HG02981 (cell line): Measurements from ENCODE around the gene OPHN1.
"Not testable (repeated sequence)": the region's sequence is repeated elsewhere in the genome, so short reads cannot be mapped to it uniquely, and the experiment has no call there.

Experiments used
- ATAC-seq: cut with Tn5 transposase; IDR thresholded peaks from one replicate; pipeline ENCODE4 v1.9.1; 2021; ENCODE audit warnings: mild to moderate bottlenecking, moderate library complexity; ENCODE audit not compliant: unreplicated experiment

The OPHN1 gene

DNA sequence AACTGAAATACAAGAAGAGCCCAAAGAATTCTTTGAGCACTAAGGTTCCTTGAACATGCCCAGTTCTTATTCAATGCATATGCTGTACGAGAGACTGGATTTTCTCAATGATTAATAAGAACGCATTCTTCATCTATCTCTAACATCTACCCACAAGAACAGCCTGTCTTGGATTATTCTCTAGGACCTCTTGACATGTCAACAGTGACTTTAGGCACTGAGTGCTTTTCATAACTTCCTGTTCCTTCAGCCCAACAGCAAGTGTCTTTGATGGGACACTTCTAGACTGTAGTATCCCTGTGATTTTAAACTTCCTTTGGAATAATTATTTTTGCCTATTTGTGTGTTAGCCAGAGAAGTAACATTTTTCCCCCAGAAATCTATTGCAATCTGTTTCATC, 69.3 kb downstream of the OPHN1 start:
- no peak for ATAC-seq

DNA sequence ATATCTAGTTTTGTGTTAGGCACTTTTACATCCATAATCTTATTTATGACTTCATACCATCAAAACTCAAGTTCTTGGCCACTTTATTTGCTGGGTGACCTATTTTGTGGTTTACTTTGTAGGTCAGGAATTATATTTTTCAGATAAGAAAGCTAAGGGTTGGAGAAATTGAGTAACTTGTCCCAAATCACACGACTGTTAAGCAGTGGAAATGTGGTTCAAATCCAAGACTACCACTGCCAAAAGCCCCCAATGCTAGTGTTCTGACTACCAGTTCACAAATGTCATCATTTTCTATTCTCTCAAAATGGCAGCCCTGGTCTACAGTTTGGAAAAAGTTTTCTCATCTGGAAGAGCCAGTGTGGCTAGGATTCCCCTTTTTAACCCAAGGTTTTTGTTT, 74.6 kb downstream of the OPHN1 start:
- ATAC-seq: no peak

DNA sequence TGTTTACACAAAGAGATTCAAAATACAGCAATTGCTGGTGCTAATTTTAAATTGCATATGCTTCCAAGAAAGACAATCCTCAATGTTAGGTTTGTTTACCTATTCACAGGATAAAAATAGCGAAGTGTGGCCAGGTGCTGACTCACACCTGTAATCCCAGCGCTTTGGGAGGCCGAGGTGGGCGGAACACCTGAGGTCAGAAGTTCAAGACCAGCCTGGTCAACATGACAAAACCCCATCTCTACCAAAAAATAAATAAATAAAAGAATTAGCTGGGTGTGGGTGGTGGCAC, 77.7 kb downstream of the OPHN1 start:
- ATAC-seq: no peak

DNA sequence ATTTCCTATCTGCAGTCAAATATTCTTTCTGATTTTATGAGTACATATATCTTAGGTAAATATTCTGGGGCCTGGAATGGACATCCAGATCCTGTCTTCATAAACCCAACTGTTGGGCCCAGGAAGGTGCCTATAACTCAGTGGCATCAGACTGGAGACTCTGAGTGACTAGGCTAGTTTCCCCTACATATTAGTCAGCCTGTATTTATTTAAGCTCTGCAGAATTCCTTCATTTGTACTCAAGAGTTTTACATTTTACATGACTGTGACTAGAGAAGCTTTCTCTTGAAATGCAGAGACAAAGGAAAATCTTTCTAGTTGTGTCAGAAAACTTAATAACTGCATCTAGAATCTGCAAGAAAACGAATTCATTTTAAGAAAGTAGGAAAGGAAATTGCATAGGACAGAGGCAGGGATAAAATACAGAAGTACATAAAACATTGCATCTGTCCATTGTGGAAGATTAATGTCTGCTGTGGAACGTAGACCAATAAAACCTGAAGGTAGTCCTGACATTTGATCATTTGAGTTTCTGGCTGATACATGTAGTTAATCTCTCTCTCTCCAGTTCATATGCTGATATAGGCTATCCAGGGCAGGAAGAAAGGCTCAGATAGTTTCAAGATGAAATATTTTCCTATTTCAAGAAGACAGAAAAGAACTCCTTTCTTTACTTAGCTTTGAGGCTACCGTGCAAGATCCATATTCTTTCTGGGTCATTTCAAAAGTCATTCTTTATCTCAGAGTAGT, 78.2 kb downstream of the OPHN1 start:
- ATAC-seq: no peak

DNA sequence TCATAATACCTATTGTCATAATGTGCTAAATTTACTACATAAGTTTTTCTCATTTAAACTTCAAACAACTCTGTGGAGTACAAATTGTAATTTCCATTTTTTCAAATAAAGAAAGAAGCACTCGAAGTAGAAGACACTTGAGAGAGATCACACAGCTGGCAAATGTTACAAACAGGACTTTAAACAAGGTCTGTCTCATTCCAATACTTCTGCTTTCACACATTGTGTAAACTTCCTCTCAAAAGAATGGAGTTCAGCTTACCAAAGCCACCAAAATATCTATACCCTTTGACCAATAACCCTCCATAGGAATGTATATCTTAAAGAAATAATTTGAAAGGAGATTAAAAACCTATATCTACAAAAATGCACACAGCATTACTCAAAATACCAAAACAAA, 88.3 kb downstream of the OPHN1 start:
- no peak for ATAC-seq

DNA sequence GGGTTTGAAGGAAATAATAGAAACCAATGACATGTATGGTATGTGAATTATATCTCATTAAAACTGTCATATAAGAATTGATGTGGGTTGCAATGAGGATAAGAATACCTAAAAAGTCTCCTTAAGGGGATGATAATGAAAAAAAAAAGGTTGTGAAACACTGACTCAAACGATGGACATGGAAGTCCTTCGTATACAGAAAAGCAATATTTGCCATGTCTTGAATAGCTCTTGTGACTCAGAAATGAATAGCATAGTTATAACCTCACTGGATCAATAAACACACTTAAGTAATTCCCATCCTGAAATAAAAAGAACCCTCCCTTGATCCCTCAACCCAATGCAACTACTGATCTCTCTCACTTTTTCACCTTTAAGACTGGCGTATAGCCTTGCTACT, 89.7 kb downstream of the OPHN1 start:
- no peak for ATAC-seq

DNA sequence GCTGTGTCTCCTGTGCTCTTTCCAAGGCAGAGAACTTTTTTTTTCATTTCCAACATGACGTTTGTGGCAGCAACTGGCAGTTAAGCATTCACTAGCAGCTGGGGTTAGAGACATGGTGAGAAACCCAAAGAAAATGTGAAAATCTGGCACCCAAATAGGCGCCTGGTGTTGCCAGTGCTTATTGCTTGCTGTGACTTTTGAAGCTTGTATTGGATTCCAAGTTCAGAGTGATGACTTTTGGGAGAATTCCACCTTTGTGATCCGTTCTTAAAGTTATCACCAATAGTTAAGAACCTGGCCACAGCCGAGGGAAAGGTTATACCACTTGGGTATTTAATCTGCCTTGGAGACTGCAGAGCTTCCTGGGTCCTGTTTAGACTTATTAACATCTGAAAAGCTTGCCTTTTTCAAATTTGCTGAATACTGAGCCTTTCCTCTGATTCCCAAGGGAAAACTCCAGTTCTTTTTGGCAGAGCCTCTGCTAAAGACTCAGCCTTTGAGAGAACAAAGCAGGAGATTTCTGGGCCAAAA, 101.0 kb downstream of the OPHN1 start:
- ATAC-seq: no peak

DNA sequence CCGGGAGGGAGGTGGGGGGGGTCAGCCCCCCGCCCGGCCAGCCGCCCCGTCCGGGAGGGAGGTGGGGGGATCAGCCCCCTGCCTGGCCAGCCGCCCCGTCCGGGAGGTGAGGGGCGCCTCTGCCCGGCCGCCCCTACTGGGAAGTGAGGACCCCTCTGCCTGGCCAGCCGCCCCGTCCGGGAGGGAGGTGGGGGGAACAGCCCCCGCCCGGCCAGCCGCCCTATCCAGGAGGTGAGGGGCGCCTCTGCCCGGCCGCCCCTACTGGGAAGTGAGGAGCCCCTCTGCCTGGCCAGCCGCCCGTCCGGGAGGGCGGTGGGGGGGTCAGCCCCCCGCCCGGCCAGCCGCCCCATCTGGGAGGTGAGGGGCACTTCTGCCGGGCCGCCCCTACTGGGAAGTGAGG, 106.5 kb downstream of the OPHN1 start:
- ATAC-seq: not testable (repeated sequence)

DNA sequence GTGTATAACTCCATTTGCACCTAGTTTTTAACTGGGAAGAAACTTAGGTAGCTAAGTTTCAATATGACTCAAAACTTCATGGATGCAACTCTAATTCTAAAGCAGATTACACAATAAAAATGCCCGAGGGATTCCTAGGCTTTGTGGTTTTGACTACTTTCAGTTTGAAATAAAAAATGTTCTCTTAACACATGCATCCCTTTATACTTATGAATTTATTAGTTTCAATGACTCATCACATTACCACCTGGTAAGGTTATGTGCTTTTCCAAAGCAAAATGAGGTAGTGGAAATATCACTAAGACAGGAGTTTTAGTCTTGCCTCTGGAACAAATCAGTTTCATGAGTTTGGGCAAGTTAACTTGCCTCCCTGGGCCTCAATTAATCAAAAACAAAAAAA, 125.5 kb downstream of the OPHN1 start:
- no peak for ATAC-seq

DNA sequence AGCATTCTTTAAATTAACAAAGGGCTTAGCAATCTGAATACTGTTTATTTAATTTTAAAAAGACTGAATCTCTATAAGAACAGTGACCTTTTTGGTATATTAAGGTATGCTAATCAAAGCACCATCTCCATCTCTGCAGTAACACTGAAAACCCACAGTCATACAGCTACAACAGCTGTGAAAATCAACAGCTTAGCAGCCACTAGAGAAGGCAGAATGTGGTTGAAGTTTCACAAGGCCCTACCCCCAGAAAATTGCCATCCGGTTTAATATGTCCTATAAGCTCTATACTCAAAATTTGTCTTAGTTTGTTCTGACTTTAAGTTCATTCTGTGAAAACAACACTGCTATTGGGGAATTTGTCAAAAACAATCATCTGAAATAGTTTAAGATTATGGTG, 128.7 kb downstream of the OPHN1 start:
- ATAC-seq: no peak

DNA sequence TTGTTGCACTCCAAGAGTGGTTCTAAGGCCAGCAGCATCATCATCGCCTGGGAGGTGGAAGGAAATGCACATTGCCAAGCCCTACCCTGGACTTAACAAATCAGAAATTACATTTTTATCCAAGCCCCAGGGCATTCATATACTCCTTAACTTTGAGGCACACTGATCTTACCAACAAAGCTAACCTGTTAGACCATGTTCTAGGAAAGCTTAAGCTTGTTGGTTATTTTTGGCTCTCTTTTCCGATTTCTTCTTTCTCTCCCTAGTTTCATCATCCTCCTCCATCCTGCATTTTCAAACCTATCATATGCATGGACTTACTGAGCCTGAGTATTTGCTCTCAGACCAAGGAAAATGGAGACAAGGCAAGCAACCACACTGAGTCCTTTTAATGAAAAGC, 133.4 kb downstream of the OPHN1 start:
- ATAC-seq: no peak

DNA sequence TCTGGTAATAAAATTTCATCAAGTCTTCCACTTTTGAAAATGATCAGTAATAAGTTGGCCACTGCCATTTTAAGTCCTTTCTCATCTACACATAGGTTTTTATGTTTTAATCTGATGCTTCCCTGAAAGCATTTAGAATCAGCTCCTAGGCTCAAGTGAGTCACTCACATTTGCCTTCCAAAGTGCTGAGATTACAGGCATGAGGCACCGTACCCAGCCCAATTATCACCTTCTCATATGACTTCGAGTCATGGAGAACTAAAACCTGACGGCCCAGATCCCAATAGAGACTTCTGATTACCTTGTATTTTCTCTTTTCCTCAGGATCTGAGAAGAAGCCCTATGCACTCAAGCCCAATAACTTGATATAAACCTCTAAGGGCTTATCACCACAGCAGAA, 140.8 kb downstream of the OPHN1 start:
- ATAC-seq: no peak

DNA sequence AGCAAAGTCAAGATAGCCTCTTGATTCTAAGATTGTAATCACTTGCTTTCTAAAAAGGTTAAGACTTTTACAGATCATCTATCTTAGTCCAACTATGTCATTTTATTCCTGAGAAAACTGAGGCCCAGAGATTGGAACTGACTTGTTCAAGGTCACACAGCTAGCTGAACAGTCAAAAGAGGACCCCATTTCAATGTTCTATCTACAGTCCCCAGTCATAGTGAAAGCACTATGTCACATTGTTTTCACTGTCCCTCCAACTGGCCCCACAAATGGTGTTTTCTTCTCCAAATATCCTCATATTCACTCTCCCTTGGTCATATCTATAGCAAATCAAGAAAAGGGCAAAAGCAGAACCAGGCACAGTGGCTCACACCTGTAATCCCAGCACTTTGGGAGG, 145.2 kb downstream of the OPHN1 start:
- ATAC-seq: no peak

DNA sequence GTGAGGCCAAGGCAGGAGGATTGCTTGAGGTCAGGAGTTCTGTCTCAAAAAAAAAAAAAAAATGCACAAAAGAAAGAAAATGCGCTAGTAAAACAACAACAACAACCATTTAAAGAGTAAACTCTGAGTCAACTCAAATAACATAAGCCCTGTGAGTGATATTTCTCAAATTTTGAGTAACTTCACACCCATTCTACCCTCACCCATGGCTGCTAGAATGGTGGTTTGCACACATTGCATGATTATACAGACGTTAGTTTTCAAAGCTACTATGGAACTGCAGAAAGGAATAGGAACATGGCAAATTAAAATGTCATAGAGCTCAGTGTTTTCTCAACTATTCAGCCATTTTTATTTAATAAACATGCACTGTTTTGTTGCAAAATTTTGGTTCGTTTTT, 145.9 kb downstream of the OPHN1 start:
- ATAC-seq: no peak

DNA sequence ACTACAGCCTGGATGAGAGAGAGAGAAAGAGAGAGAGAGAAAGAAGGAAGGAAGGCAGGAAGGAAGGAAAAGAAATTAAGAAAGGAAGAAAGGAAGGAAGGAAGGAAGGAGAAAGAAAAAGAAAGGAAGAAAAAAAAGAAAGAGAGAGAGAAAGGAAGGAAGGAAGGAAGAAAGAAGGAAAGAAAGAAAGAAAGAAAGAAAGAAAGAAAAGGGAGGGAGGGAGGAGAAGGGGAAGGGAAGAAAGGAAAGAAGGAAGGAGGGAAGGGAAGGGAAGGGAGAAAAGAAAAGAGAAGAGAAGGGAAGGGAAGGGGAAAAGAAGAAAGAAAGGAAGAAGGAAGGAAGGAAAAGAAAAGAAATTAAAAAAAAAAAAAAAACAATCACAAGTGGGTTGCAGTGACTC, 146.3 kb downstream of the OPHN1 start:
- no peak for ATAC-seq

DNA sequence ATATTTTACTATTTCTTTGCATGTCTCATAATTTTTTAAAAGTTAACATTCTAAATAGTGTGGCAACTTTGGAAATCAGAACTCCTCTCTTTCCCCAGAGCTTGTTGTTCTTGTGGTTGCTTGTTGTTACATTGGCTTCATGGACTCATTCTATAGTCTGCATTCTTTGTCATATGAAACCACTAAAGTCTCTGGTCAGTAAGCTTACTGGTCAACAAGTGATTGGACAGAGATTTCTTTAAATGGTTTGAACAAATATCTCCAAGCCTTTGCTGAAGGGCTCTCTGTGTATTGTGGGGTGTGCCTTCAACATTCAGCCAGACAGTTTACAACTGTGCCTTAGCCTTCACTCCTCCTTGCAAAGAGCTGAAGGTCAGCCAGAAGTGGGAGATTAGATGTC, 147.2 kb downstream of the OPHN1 start:
- no peak for ATAC-seq

DNA sequence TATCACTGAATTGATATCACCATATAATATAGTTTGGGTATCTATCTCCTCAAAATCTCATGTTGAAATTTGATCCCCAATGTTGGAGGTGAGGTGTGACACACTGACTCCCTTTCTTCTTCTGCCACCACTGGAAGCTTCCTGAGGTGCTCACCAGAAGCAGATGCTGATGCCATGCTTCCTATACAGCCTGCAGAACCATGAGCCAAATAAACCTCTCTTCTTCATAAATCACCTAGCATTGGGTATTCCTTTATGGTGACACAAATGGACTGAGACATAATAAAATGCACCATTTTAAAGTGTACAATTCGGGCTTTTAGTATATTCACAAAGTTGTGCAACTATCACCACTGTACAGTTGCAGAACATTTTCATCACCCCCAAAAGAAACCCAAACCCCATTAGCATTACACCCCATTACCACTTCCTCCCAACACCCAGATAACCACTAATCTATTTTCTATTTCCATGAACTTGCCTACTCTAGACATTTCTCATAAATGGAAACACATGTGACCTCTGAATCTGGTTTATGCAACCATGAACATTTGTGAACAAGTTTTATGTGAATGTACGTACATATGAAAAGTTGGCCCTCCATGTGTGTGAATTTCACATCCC, 148.9 kb downstream of the OPHN1 start:
- no peak for ATAC-seq

DNA sequence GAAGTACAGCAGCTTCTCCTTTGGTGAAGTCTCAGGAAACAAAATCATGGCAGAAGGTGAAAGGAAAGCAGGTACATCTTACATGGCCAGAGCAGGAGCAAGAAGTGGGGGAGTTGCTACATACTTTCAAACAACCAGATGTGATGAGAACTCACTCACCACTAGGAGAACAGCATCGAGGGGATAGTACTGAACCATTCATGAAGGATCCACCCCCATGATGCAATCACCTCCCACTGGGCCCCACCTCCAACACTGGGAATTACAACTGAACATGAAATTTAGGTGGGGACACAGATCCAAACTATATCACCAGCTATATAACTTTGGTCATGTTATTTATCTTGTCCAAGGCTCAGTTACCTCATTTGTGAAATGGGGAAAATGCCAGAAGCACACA, 159.4 kb downstream of the OPHN1 start:
- no peak for ATAC-seq

DNA sequence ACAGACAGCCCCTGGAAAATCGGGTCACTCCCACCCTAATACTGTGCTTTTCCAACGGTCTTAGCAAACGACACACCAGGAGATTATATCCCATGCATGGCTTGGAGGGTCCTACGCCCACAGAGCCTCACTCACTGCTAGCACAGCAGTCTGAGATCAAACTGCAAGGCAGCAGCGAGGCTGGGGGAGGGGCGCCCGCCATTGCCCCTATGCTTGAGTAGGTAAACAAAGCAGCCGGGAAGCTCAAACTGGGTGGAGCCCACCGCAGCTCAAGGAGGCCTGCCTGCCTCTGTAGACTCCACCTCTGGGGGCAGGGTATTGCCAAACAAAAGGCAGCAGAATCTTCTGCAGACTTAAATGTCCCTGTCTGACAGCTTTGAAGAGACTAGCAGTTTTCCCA, 168.5 kb downstream of the OPHN1 start:
- ATAC-seq: not testable (repeated sequence)

DNA sequence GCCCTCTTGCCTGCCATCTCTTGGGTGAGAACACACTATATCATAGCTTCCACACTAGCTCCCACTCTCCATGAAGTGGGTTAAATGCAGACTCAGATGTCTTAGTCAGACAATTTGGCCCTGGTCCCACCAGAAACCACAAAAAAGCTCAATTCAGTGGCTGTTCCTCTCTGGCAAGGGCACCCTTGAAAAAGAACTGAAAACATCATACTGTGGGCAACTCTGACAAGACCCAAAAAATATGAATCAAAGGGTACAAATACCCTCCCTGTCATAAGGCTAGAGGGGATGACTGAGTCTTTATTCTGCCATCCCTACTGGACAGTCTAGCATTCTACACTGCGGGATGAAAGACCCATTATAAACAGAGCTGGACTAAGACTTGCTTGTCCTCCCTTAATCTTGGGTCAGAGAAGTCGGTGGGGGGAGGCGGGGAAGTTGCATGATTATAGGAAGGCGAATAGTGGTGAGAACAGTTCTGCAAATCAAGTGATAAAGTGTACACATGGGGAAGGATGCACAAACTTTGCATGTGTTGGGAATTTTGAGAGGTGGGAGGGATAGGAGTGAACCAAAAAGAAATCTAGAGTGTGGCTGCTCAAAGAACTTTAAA, 172.1 kb downstream of the OPHN1 start:
- no peak for ATAC-seq

DNA sequence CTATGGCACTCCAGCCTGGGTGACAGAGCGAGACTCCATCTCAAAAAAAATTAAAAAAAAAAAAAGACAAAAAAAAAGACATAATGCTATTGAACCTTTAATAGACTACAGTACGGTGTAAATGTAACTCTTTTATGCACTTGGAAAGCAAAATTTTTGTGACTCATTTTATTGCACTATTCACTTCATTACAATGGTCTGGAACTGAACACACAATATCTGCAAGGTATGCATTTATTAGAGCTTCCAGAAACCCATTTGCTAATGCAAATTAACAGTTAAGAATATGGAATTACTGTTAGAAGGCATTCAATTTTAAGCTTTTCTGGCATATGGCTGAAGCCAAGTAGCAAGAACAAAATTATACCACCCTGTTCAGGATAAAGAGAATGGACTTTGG, 176.3 kb downstream of the OPHN1 start:
- no peak for ATAC-seq
